ENCODE results near the gene PRPF18.

GRCh38 chr10:13661256-13661655 lies 74.5 kb downstream of the PRPF18 start:
- TF ChIP-seq EZH2 (IDR thresholded peaks at IDR 0.05; ENCODE audit: low read length, unreplicated experiment) = no peak
- no peak for TF ChIP-seq CTCF (conservative IDR thresholded peaks at IDR 0.05; ENCODE audit: low read depth, low read length)
- TF ChIP-seq EZH2phosphoT487 (IDR thresholded peaks at IDR 0.05; ENCODE audit: borderline replicate concordance, low read length) = no peak

All from PC-3 (cell line).